H1 (cell line): ENCODE data around the gene XNDC1N. TPM values are rescaled to one million over a fixed set of nuclear protein-coding genes. Genes with fewer than 3 reads are reported as not detected.

Experiments
- CTCF ChIA-PET: fragments of 300-600 bp; sonication (Branson Sonifier 250); formaldehyde crosslinking; loops from one replicate; lab custom pipeline; 2021; ENCODE audit not compliant: partially characterized antibody; lab: Charles Lee
- POLR2A ChIA-PET: fragments of 300-600 bp; sonication (Branson Sonifier 250); formaldehyde crosslinking; loops from one replicate; lab custom pipeline; 2021; ENCODE audit warnings: inconsistent platforms; ENCODE audit not compliant: partially characterized antibody; lab: Charles Lee
- DNase-seq, 2 experiments: peaks; one replicate each; pipeline versions ENCODE4 v3.0.0 to v3.0.0-alpha.2; 2010 to 2022; ENCODE audit warnings: low spot score in 2 of 2, low read depth in 1 of 2, mixed read lengths in 1 of 2
- FAIRE-seq: peaks from 2 replicates; lab custom pipeline; 2011; peaks lifted over from hg19 to GRCh38; lab: Jason Lieb, UNC
- H2AFZ ChIP-seq: 2 replicates; pipeline ENCODE4 v1.8.1; 2012; ENCODE audit warnings: low read length, inconsistent platforms
- H2AK5ac ChIP-seq: 2 replicates; pipeline ENCODE4 v1.6.1; 2013; ENCODE audit warnings: low read depth, low read length
- H2BK120ac ChIP-seq: replicated peaks from 2 replicates; pipeline ENCODE3; 2013; ENCODE audit warnings: low read depth, low read length, inconsistent platforms
- H2BK12ac ChIP-seq: 2 replicates; pipeline ENCODE4 v1.6.1; 2013; ENCODE audit warnings: low read depth, low read length
- H2BK15ac ChIP-seq: 2 replicates; pipeline ENCODE4 v1.6.1; 2013; ENCODE audit warnings: low read length
- H2BK20ac ChIP-seq: 2 replicates; pipeline ENCODE4 v1.6.1; 2013; ENCODE audit warnings: low read length
- H2BK5ac ChIP-seq: 2 replicates; pipeline ENCODE4 v1.6.1; 2013; ENCODE audit warnings: low read depth, low read length
- H3K14ac ChIP-seq: 2 replicates; pipeline ENCODE4 v1.6.1; 2013; ENCODE audit warnings: inconsistent platforms; ENCODE audit not compliant: insufficient read length
- H3K18ac ChIP-seq: 2 replicates; pipeline ENCODE4 v1.6.1; 2013; ENCODE audit warnings: low read length; ENCODE audit errors: extremely low read depth
- H3K23ac ChIP-seq: 2 replicates; pipeline ENCODE4 v1.6.1; 2013; ENCODE audit warnings: inconsistent platforms; ENCODE audit not compliant: insufficient read length
- H3K23me2 ChIP-seq: 2 replicates; pipeline ENCODE4 v1.6.1; 2013; ENCODE audit warnings: low read depth, low read length
- H3K27ac ChIP-seq: 2 replicates; pipeline ENCODE4 v1.6.1; 2011; ENCODE audit warnings: low read depth, low read length, inconsistent platforms
- H3K27me3 ChIP-seq, 4 experiments: replicated peaks in 1 of 4; 1 replicate in 1 of 4; 2 replicates in 3 of 4; pipeline versions ENCODE4 v1.6.1 to v1.8.1; 2011 to 2013; ENCODE audit warnings: low read length in 3 of 4, mild to moderate bottlenecking in 3 of 4, inconsistent platforms in 2 of 4, mixed read lengths in 2 of 4, moderate library complexity in 1 of 4; ENCODE audit not compliant: control insufficient read depth in 3 of 4, insufficient read depth in 3 of 4; ENCODE audit errors: extremely low read depth in 1 of 4
- H3K36me3 ChIP-seq, 4 experiments: 2 replicates each; pipeline versions ENCODE4 v1.6.1 to v1.8.1; 2011 to 2013; ENCODE audit warnings: mild to moderate bottlenecking in 4 of 4, low read length in 3 of 4, moderate library complexity in 2 of 4, control low read depth in 1 of 4, inconsistent platforms in 1 of 4; ENCODE audit not compliant: insufficient read depth in 4 of 4, control insufficient read depth in 2 of 4
- H3K4ac ChIP-seq: replicated peaks from 2 replicates; pipeline ENCODE3; 2013; ENCODE audit warnings: low read length, low read depth, mixed read lengths, inconsistent platforms; ENCODE audit not compliant: insufficient read length
- H3K4me1 ChIP-seq, 4 experiments: replicated peaks in 1 of 4; 1 replicate in 1 of 4; 2 replicates in 3 of 4; pipeline versions ENCODE4 v1.6.1 to v1.8.1; 2011 to 2013; ENCODE audit warnings: low read length in 3 of 4, inconsistent platforms in 2 of 4, mixed read lengths in 1 of 4; ENCODE audit not compliant: insufficient read depth in 4 of 4, control insufficient read depth in 3 of 4
- H3K4me2 ChIP-seq, 2 experiments: 2 replicates each; pipeline versions ENCODE4 v1.6.1 to v1.8.1; 2011 to 2013; ENCODE audit warnings: low read depth in 2 of 2, low read length in 2 of 2, control low read depth in 1 of 2, inconsistent platforms in 1 of 2, mild to moderate bottlenecking in 1 of 2; ENCODE audit not compliant: insufficient read depth in 1 of 2
- H3K4me3 ChIP-seq, 4 experiments: fragments of 200-600, 300-600 bp in 1 of 4; sonication (generic), shearing (Covaris generic), sonication (Bioruptor Twin) in 1 of 4; 2 replicates each; pipeline versions ENCODE4 v1.5.1 to v1.8.1; 2011 to 2016; ENCODE audit warnings: low read length in 4 of 4, low read depth in 3 of 4, control low read depth in 2 of 4, inconsistent platforms in 2 of 4, mild to moderate bottlenecking in 2 of 4, mixed read lengths in 1 of 4, moderate library complexity in 1 of 4; ENCODE audit not compliant: insufficient read depth in 2 of 4; ENCODE audit errors: extremely low read depth in 1 of 4
- H3K56ac ChIP-seq: replicated peaks from 2 replicates; pipeline ENCODE3; 2013; ENCODE audit warnings: low read depth, mild to moderate bottlenecking, mixed read lengths, low read length, inconsistent platforms; ENCODE audit not compliant: insufficient read length
- H3K79me1 ChIP-seq: 2 replicates; pipeline ENCODE4 v1.6.1; 2013; ENCODE audit warnings: low read depth, low read length, control low read depth
- H3K79me2 ChIP-seq, 2 experiments: 2 replicates each; pipeline versions ENCODE4 v1.6.1 to v1.8.1; 2012 to 2013; ENCODE audit warnings: low read length in 2 of 2, mild to moderate bottlenecking in 2 of 2, inconsistent platforms in 1 of 2; ENCODE audit not compliant: insufficient read depth in 2 of 2, control insufficient read depth in 1 of 2
- H3K9ac ChIP-seq, 4 experiments: replicated peaks in 1 of 4; 1 replicate in 1 of 4; 2 replicates in 3 of 4; pipeline versions ENCODE4 v1.6.1 to v1.8.1; 2011 to 2013; ENCODE audit warnings: low read depth in 3 of 4, low read length in 3 of 4, control low read depth in 2 of 4, mild to moderate bottlenecking in 2 of 4, moderate library complexity in 2 of 4, inconsistent platforms in 1 of 4; ENCODE audit errors: extremely low read depth in 1 of 4
- H3K9me3 ChIP-seq, 2 experiments: 2 replicates each; pipeline versions ENCODE4 v1.6.1 to v1.8.1; 2012 to 2013; ENCODE audit warnings: mild to moderate bottlenecking in 2 of 2, moderate library complexity in 2 of 2, control low read depth in 1 of 2, inconsistent platforms in 1 of 2, low read depth in 1 of 2, low read length in 1 of 2, mixed read lengths in 1 of 2; ENCODE audit not compliant: insufficient read depth in 2 of 2
- H4K20me1 ChIP-seq, 2 experiments: replicated peaks in 1 of 2; 2 replicates each; pipeline versions ENCODE3 to v1.8.1; 2011 to 2013; ENCODE audit warnings: inconsistent platforms in 2 of 2, low read length in 2 of 2, mild to moderate bottlenecking in 1 of 2; ENCODE audit not compliant: insufficient read depth in 2 of 2, control insufficient read depth in 1 of 2
- H4K5ac ChIP-seq: 2 replicates; pipeline ENCODE4 v1.6.1; 2013; ENCODE audit warnings: low read length, low read depth, mixed read lengths, inconsistent platforms; ENCODE audit not compliant: insufficient read length
- H4K8ac ChIP-seq: 2 replicates; pipeline ENCODE4 v1.8.0; 2013; ENCODE audit warnings: mild to moderate bottlenecking, moderate library complexity, low read length, inconsistent platforms; ENCODE audit not compliant: insufficient read depth; ENCODE audit errors: extremely low read depth
- H4K91ac ChIP-seq: replicated peaks from 2 replicates; pipeline ENCODE3; 2013; ENCODE audit warnings: low read length, mixed read lengths, inconsistent platforms; ENCODE audit not compliant: insufficient read length
- MAFK ChIP-seq: IDR thresholded peaks from 2 replicates; pipeline ENCODE4 v1.6.1; 2012; ENCODE audit warnings: low read depth, mild to moderate bottlenecking, improper control_type of control experiment, low read length
- SIN3A ChIP-seq, 2 experiments: IDR thresholded peaks in 1 of 2; conservative IDR thresholded peaks in 1 of 2; 2 replicates each; pipeline ENCODE4 v1.6.1; 2011 to 2012; ENCODE audit warnings: low read length in 2 of 2, improper control_type of control experiment in 1 of 2, low read depth in 1 of 2, mild to moderate bottlenecking in 1 of 2
- WGBS, 2 experiments: shearing (Covaris generic) in 1 of 2; methylation state at CpG; one replicate each; pipeline versions ENCODE4 v1.1.6 to v1.1.7; 2013 to 2015; ENCODE audit warnings: low lambda C conversion rate in 2 of 2, mixed read lengths in 2 of 2, inconsistent platforms in 1 of 2, low coverage in 1 of 2, missing lambda C conversion rate in 1 of 2; ENCODE audit not compliant: insufficient replicate concordance in 2 of 2, insufficient coverage in 1 of 2, insufficient read length in 1 of 2; ENCODE audit errors: extremely low coverage in 1 of 2, missing lambda C conversion rate in 1 of 2; 5-methylcytosine and 5-hydroxymethylcytosine counted together
- polyA plus RNA-seq, 7 experiments: library from polyadenylated mRNA; depleted of rRNA in 3 of 7; stranded (reverse) in 5 of 7; unstranded in 2 of 7; fragments of >200 nt in 5 of 7; fragments of 200-250 nt in 2 of 7; gene quantifications; 1 replicate in 5 of 7; 2 replicates in 1 of 7; 4 replicates in 1 of 7; pipeline versions ENCODE4 v1.2.1 to v1.2.3, GENCODE V29; 2011 to 2013; ENCODE audit warnings: missing spikeins in 2 of 7, mixed read lengths in 2 of 7
- total RNA-seq: library from RNA; stranded (reverse); fragmentation: NEBNext Ultra II Directional; extraction: Animal tissue kit (Norgen Biotek cat#: 25700); gene quantifications from 2 replicates; pipeline ENCODE4 v1.2.1, GENCODE V29; 2021

XNDC1N gene
- total and polyA plus RNA-seq, 2 of the 8 experiments (the other 6 are each of a cell fraction or from before 2014, with no cell fraction given): 5.8 to 7.5 TPM

DNA sequence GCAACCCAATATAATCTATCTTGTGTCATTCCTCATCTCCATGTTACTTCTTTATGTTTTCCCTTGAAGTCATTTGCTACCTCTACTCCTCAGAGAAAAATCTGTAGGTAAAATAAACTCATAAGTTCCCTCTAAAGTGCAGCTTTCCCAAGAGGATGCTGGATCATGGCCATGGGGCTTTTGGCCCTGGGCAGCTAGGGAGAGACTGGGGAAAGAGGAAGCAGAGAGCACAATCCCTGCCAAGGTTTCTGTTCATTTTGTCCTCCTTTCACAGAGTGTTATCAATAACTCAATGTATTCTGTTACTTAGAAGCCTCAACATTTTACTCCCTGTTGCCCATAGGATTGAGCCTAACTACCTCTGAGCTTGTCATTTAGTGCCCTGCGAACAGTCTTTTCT lies 9.4 kb upstream of the XNDC1N start:
- no peak for FAIRE-seq
- no peak for DNase-seq
- H3K23ac ChIP-seq: no peak overlapping the region
- peaks cover 12 to 84% of the 10 kb centered on the region in 2 experiments for H3K79me2 ChIP-seq
- H3K79me1 ChIP-seq: peaks cover 13% of the 10 kb centered on the region
- H3K36me3 ChIP-seq: no peaks in the 10 kb centered on the region; a peak in 1 of 8 replicates
- no peaks in the 10 kb centered on the region for H3K4me1 ChIP-seq
- no peak overlapping the region for H4K5ac ChIP-seq
- no peak overlapping the region for H4K91ac ChIP-seq
- H3K27me3 ChIP-seq: no peaks in the 10 kb centered on the region
- ChIA-PET POLR2A (interaction anchor here (1.6 kb wide), 1 partner anchor 9 kb away, joined by 9 read pairs; the partner anchor contains the start of genes RNF121 and XNDC1N), CTCF (interaction anchor here (1.1 to 1.6 kb wide), 2 partner anchors 10 to 11 kb away, joined by 9 read pairs; partner anchors contain the start of gene XNDC1N)
- H3K4me2 ChIP-seq: no peak overlapping the region
- H2BK15ac ChIP-seq: no peak overlapping the region
- WGBS, 2 experiments: 88% methylated on average over 1 of the region's 1 CpG; no CpG with 5 or more reads in 1 of the 2 experiments
- no peak overlapping the region for H3K4ac ChIP-seq
- H3K18ac ChIP-seq: no peak overlapping the region
- peaks cover 9 to 15% of the 10 kb centered on the region in 2 experiments for H4K20me1 ChIP-seq
- no peak overlapping the region for H4K8ac ChIP-seq
- no peak overlapping the region for H2BK12ac ChIP-seq
- no peak overlapping the region for H3K4me3 ChIP-seq
- H3K23me2 ChIP-seq: no peaks in the 10 kb centered on the region
- H3K9ac ChIP-seq: no peak overlapping the region; a peak in 1 of 7 replicates
- no peaks in the 10 kb centered on the region for H3K9me3 ChIP-seq
- H2BK120ac ChIP-seq: no peak overlapping the region
- H2AK5ac ChIP-seq: no peak overlapping the region
- H2AFZ ChIP-seq: no peak overlapping the region
- no peak overlapping the region for H2BK20ac ChIP-seq
- H3K27ac ChIP-seq: no peak overlapping the region
- TF ChIP-seq MAFK (no peak), SIN3A (conservative IDR thresholded peaks at IDR 0.05 in 1 of 2, IDR thresholded peaks at IDR 0.05 in 1 of 2; ENCODE audit: low read depth in 1 of 2, low read length in 2 of 2) (no peak)
- no peak overlapping the region for H3K14ac ChIP-seq
- no peak overlapping the region for H2BK5ac ChIP-seq
- H3K56ac ChIP-seq: no peak overlapping the region
